CD1c-positive myeloid dendritic cell (primary cell): ENCODE results near the gene CMTM8.

Experiments used
- DNase-seq: peaks from one replicate; pipeline ENCODE4 v3.0.0-alpha.2; 2016; ENCODE audit errors: extremely low spot score

CMTM8 gene

GRCh38 chr3:32336113-32336498, 97.6 kb downstream of the CMTM8 start:
- no peak for DNase-seq

GRCh38 chr3:32337505-32337904, 99.0 kb downstream of the CMTM8 start:
- DNase-seq = no peak

GRCh38 chr3:32340039-32340438, 101.6 kb downstream of the CMTM8 start:
- peak; percentile 19 for DNase-seq

GRCh38 chr3:32340611-32341365, 102.3 kb downstream of the CMTM8 start:
- no peak for DNase-seq

GRCh38 chr3:32347343-32348125, 109.1 kb downstream of the CMTM8 start:
- no peak for DNase-seq

- DNase-seq = no peak
Observed at GRCh38 chr3:32349184-32349583, 110.7 kb downstream of the CMTM8 start.

- peak; percentile 10 for DNase-seq
Observed at GRCh38 chr3:32352563-32352962, 114.1 kb downstream of the CMTM8 start.

- no peak for DNase-seq
Observed at GRCh38 chr3:32353351-32353750, 114.9 kb downstream of the CMTM8 start.

- no peak for DNase-seq
Observed at GRCh38 chr3:32354362-32354778, 115.9 kb downstream of the CMTM8 start.

- no peak for DNase-seq
Observed at GRCh38 chr3:32355751-32356291, 117.3 kb downstream of the CMTM8 start.

- DNase-seq = no peak
Observed at GRCh38 chr3:32359766-32360492, 121.4 kb downstream of the CMTM8 start.

GRCh38 chr3:32360493-32360827, 122.0 kb downstream of the CMTM8 start:
- no peak for DNase-seq

GRCh38 chr3:32366638-32367397, 128.3 kb downstream of the CMTM8 start:
- DNase-seq = no peak

GRCh38 chr3:32367442-32367841, 129.0 kb downstream of the CMTM8 start:
- no peak for DNase-seq

GRCh38 chr3:32371461-32372212, 133.2 kb downstream of the CMTM8 start:
- DNase-seq = no peak

- DNase-seq = no peak
Observed at GRCh38 chr3:32372213-32372490, 133.7 kb downstream of the CMTM8 start.

- DNase-seq = no peak
Observed at GRCh38 chr3:32373276-32373675, 134.8 kb downstream of the CMTM8 start.

GRCh38 chr3:32373844-32374243, 135.4 kb downstream of the CMTM8 start:
- DNase-seq = no peak

- peak; percentile 89 for DNase-seq
Observed at GRCh38 chr3:32374788-32375595, 136.5 kb downstream of the CMTM8 start.

- no peak for DNase-seq
Observed at GRCh38 chr3:32375596-32375930, 137.1 kb downstream of the CMTM8 start.
